ENCODE results near the gene SLC22A1.

- TF ChIP-seq POLR2A (IDR thresholded peaks at IDR 0.05) (no peak), CTCF (IDR thresholded peaks at IDR 0.05) (no peak)
These were observed 51.1 kb downstream of the SLC22A1 start for GRCh38 chr6:160172704-160173103.

Data from vagina (tissue), 2 donors.